Measurements from ENCODE around the gene USF3. TPM values are rescaled to one million over a fixed set of nuclear protein-coding genes. Genes with fewer than 3 reads are reported as not detected.

The USF3 gene, protein sequence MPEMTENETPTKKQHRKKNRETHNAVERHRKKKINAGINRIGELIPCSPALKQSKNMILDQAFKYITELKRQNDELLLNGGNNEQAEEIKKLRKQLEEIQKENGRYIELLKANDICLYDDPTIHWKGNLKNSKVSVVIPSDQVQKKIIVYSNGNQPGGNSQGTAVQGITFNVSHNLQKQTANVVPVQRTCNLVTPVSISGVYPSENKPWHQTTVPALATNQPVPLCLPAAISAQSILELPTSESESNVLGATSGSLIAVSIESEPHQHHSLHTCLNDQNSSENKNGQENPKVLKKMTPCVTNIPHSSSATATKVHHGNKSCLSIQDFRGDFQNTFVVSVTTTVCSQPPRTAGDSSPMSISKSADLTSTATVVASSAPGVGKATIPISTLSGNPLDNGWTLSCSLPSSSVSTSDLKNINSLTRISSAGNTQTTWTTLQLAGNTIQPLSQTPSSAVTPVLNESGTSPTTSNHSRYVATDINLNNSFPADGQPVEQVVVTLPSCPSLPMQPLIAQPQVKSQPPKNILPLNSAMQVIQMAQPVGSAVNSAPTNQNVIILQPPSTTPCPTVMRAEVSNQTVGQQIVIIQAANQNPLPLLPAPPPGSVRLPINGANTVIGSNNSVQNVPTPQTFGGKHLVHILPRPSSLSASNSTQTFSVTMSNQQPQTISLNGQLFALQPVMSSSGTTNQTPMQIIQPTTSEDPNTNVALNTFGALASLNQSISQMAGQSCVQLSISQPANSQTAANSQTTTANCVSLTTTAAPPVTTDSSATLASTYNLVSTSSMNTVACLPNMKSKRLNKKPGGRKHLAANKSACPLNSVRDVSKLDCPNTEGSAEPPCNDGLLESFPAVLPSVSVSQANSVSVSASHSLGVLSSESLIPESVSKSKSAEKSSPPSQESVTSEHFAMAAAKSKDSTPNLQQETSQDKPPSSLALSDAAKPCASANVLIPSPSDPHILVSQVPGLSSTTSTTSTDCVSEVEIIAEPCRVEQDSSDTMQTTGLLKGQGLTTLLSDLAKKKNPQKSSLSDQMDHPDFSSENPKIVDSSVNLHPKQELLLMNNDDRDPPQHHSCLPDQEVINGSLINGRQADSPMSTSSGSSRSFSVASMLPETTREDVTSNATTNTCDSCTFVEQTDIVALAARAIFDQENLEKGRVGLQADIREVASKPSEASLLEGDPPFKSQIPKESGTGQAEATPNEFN (N-terminal part only)
- 19.3 TPM for polyA plus RNA-seq (ENCODE audit: insufficient read length)

DNA sequence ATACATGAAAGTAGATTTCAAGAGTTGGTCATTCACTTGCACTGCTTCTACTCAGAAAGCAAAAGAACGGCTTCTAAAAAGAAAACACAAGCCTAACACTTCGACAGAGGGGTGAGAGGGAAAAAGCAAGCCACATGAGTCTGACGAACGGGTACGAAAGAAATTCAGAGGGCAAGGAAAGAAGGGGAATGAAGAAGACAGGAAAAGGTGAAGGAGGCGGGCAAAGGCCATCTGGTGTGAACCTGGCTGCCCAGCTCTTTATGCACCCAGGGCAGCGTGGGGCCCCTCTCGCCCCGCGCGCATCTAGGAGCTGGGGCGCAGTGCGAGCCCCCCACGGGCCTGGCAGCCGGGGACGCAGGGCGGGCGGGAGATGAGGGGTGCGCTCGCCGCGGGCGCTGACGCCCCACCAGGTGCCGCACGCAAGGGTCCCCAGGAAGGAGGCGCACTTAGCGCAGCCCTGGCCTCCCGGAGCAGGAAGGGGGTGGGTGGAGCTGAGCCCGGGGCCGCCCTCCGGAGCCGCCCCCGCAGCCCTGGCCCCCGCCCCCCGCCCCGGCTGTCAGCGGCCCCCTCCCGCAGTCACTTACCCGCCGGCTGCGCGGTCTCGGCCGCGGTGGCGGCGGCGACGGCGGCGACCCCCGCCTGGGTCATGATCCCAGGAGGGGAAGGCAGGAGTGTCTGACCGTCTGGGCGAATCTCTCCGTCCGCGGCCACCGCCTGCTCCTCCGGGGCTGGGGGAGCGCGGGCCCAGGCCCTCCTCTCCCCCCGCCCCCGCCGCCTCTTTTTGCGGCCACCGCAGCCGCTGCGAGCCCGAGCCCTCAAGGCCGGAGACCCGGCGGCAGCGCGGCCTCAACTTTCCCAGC, at the start of gene USF3:
TSS of gene USF3 (minus strand) at position 857 of the 860 bp plus-strand sequence. CDS start 21,764 bp downstream, outside the sequence.
- DNase-seq = peak; percentile 85

GRCh38 chr3:113745756-113746547, 49.5 kb upstream of the USF3 start, which contains the start of gene NAA50:
Gene NAA50, minus strand, starts transcription at chr3:113746249. Its CDS starts 300 bp downstream, at chr3:113745949.
- DNase-seq = peak; percentile 96

GRCh38 chr3:113744941-113745755, 48.7 kb upstream of the USF3 start:
- DNase-seq = peak; percentile 89

DNA sequence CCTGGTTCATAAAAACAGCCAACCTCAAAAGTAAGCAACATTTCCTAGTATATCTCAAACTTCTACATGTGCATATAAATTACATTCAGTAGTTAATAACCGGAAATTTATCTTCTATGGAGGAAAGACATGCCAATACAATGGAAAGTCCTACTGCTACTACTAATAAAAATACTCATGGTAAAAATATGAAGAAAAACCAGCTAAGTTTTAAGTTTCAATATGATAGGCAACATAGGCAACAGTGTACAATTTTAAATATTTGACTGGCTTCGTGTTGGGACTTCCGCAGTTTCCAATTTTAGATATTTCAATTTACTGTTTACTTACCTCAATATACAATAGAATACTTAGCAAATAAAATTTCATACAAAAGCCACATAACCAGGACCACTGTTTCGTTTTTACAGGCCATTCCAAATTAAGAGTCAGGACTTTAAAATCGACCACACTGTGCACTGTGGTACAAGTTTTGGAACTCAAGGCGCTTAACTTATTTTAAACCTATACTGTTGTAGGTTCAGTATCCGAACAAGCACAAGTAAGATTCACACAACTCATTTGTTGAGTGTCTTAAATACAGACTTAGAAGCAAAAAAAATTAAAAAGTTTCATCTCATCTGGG, 46.7 kb upstream of the USF3 start:
- no peak for DNase-seq

DNA sequence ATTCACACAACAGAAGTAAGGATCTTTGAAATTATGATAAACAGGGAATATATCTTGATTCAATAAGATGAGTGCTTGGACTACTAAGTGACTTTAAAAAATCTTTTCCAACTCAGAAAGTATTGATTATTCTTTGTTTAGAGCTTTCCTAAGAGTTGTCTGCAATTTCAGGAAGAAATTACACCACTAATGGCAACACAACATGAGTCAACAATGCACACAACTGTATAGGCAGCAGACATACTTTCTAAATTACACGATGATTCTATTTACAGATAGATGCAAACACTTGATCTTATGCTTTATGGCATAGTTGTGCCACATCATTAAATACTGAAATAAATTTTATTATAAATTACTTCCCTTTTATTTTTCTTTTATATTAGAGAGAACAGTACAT, 45.2 kb upstream of the USF3 start:
- no peak for DNase-seq

DNA sequence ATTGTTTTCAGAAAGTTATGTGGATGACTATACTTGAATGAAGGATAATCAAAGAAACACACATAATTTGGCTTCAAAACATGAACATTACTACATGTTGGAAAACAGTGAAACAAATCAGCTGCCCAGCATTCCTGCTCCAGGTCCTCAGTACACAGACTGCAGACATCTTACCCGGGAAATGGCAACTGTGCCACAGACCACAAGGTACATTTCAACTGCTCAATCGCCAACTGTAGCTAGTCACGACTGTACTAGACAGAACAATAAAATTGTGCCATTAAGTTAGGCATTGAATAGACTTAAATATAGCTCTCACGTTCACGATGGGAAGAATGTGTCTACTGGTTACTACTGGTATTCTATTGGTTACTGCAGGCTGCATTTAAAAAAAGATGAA, 44.6 kb upstream of the USF3 start:
- no peak for DNase-seq

- DNase-seq = peak; percentile 76
Observed at GRCh38 chr3:113736548-113737089, 40.2 kb upstream of the USF3 start.

DNA sequence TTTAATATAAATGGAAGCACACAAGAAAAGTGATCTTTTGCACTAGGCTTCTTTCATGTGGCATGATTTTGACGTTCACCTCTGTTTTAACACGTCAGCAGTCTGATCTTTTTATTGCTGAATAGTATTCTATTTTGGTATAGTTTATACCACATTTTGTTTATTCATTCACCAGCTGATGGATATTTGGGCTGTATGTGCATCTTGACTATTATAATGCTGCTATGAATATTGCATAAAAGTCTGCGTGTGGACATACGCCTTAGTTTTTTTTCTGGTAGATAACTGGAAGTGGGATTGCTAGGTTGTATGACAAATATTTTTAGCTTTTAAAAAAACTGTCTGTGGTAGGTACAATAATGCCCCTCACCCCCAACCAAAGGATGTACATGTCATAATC, 35.3 kb upstream of the USF3 start:
- DNase-seq = no peak

DNA sequence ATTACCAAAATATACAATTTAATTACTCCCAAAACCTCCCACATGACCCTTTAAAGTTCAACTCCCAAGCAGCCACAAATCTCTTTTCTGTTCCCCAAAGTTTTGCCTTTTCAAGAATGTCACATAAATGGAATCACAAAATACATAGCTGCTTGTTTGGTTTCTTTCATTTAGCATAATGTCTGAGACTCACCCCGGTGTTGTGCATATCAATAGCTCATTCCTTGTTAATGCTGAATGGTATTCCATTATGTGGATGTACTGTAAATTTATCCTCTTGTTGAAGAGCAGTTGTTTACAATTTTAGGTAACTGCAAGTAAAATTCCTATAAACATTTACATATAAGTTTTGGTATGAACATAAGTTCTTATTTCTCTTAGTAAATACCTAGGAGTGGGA, 34.1 kb upstream of the USF3 start:
- no peak for DNase-seq

DNA sequence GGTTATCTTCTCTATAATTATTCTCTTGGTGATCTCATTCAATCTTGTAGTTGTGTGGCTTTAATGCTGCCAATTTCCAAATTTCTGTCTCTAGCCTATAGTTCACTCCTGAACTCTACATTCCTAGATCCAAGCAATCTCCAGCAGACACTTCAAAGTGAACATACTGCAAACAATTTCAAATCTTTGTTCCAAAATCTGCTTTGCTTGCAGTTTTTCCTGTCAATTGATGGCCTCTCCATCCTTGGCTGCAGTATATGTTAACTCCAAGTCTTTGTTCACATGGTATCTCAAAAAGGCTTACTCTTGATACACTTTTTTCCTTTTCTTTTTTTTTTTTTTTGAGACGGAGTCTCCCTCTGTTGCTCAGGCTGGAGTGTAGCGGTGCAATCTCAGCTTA, 32.2 kb upstream of the USF3 start:
- no peak for DNase-seq

GRCh38 chr3:113721636-113722035, 25.2 kb upstream of the USF3 start:
- no peak for DNase-seq

DNA sequence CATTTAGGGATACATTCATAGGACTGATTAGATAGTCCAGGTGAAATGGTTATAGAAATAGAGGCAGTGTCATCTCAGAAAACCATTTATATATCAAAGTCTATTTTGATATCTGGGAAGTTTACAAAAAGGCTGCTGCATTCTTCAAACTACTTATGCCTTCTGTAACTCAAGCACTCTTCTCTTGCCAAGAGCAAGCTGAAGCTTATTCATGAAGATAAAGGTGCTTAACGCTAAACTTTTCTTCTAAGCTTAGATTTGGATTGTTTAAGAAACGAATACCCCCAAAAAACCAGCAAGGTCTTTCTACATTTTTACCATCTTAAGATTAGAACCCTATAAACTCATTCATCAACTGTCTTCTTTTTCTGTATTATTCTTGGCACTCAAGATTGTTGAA, 23.3 kb upstream of the USF3 start:
- no peak for DNase-seq

DNA sequence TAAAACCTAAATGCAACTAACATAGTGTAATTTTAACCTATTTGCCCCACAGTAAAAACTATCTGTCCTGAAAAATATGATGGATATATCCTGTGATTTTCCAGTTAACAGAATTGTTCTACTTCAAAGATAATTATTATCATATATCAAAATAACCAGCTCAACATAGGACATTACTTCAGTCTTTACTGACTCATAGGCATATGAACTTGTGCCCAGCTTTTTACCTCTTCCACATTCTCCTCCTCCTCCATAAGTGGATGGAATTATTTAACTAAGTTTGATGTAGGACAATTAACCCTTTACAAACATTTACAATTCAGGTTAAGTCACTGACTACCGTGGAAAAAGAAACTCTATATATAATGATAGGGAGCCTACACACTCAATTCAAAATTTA, 22.9 kb upstream of the USF3 start:
- DNase-seq = no peak

GRCh38 chr3:113717818-113718217, 21.4 kb upstream of the USF3 start:
- DNase-seq = no peak

DNA sequence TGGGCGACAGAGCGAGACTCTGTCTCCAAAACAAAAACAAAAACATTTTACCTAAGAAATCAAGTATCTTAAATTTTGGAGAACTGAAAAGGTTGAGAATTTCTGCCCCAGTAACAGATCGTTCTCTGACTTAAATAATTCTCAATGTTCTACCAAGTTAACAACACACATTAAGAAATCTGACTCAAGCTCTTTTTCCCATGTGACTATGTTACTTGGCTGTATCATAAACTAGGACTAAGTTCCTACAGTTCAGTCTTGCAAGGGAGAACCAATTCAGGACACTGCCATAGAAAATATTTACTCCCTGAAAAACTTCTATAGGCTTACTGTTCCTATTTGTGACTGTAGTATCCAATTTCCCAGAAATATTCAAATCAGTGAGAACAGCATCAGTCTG, 20.9 kb upstream of the USF3 start:
- no peak for DNase-seq

- no peak for DNase-seq
Observed at GRCh38 chr3:113714702-113715101, 18.3 kb upstream of the USF3 start.

- no peak for DNase-seq
Observed at GRCh38 chr3:113712129-113712528, 15.7 kb upstream of the USF3 start.

- DNase-seq = no peak
Observed at GRCh38 chr3:113707835-113708234, 11.4 kb upstream of the USF3 start.

DNA sequence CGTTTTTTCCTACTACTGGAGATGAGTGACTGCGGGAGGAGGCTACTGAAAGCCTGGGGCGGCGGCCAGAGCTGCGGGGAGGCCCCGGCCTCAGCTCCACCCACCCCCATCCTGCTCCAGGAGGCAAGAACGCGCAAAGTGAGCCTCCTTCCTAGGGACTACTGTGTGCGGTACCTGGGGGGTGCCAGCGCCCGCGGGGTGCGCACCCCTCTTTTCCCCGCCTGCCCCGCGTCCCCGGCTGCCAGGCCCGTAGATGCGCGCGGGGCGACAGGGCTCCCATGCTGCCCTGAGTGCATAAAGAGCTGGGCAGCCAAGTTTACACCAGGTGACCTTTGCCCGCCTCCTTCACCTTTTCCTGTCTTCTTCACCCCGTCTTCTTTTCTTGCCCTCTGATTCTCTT, 2.5 kb upstream of the USF3 start:
- DNase-seq = peak; percentile 4
